ENCODE results near the gene MED12L.

The MED12L gene

DNA sequence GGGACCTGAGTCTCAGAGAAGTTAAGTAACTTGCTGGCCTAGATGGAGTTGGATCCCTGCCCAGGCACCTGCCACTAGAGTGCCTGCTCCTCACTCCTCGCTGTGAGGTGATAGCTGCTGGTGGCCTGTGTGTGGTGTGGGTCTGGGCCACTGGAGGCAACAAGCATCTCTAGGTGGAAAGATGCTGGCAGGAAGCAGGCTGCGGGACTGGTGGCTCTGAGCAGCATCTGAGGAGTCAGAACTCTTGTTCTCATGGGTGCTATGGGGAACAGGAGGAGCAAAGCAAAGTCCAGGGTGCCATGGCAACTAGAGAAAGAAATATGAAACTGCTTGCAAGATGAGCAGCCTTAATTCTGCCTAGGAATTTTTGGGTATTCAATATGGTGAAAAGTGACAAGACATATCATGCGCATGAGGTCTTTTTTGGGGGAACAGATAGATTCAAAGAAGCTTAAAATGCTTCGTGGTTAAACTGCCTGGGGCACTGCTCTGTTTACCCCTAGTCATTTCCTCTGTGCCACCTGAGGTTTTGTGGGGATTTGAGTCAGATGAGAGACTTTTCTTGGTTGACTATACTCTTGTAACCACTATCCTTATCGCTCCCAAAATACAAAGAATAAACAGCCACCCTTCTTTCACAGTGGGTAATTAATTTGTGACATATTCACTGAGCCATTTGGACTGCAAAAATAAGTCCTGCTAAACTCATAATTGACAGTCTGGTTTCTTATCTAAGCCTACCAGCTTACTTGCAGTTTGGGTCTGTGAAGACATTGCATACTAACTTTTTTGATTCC lies 50.3 kb downstream of the MED12L start:
- peak; percentile 41 for DNase-seq (ENCODE audit: low spot score)

DNA sequence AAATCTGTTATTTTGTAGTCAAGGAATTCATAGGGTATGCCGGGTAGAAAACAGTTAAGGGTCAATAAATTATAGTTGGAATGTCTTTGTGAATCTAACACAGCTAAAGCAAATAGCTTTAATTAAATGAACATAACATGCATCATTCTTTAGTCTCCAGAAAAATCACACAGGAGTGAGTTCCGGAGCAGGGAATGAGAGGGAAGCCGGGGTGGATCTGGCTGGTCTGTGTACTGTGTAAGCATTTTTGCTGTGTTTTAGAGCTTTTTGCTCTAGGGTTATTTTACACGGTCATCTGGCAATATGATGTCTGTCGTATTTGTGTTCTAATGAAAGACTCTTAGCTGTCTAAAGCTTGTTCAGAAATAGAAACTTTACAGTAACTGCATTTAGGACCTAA lies 57.5 kb downstream of the MED12L start:
- DNase-seq (ENCODE audit: low spot score): no peak

- DNase-seq (ENCODE audit: low spot score): no peak
Measured at GRCh38 chr3:151144016-151144415, 58.6 kb downstream of the MED12L start.

DNA sequence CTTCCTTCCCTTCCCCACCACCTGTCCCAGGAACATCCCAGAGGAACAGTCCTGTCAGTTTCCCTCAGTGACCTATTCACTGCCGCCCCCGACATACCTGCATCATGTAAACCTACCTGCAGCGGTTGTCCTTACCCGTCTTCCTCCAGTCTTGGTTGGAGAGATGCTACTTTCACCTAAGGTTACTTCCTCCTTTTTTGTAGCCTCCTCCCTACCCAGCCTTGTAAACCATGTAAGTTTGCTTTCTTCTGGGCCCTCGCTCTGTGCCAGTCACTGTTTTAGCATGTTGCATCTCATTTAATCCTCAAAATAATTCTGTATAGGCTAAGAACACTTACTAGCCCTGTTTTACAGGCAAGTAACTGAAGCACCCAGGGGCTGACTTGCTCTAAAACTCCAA lies 59.3 kb downstream of the MED12L start:
- DNase-seq (ENCODE audit: low spot score): no peak

DNA sequence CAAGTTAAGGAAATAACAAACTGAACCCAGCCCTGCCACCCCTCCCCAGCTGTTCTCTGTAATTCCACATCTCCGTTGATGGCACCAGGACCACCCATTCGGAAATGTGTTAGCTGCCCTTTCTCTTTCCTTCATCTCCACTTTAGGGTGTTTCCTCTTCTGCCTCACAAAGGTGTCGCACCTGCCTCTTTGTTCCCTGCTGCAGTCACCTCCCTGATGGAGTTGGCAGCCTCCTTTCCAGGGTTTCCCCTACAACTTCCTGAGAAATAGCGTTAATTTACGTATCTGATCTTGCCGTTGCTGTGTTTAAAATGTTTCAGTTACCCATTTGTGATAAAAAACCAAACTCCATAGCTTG lies 60.2 kb downstream of the MED12L start:
- DNase-seq (ENCODE audit: low spot score): no peak

DNA sequence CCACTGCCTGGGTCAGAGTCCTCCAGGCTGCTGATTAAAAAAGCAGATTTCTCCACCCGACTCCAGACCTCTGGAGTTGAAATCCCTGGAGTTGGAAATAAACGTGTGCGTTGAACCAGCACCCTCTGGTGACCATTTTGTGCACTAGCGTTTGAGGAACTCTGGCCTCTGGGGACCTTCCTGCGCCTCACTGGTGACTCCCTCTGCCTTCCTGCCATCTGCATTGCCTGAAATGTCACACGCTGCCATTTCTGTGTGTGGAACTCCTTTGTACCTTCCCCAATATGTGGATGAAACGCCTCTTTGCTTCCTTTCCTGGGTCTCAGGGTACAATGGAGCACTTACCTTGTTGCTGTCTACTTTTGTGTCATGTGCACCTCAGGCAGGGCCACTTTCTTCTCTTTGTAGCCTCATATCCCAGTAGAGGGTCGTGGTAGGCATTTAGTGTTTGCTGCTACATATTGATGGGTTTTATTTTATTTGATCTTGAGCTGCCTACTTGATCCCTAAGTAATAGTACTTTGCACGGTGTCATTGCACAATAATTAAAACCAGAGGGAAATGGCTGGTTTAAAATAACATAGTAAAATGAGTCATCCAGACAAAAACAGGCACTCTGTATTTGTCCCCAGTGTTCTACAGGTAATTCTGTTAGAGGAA lies 60.7 kb downstream of the MED12L start:
- DNase-seq (ENCODE audit: low spot score): peak; percentile 52

DNA sequence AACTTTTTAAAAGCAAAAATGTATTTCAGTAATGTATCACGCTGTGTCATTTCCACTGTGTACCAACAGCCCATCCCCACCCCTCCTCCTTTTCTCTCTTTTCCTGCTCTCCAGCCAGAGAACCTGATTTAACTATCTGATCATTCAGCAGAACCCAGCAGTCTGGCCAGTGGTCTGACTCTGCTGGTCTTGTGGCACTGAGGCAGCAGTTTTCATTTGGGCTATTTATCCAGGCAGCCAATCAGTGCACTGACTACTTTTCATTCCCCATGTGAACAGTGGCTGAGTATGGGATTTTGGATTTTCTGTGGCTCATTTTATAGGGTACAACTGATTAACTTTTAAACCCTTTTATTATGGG lies 61.2 kb downstream of the MED12L start:
- DNase-seq (ENCODE audit: low spot score): no peak

- DNase-seq (ENCODE audit: low spot score): no peak
Measured at GRCh38 chr3:151147299-151147698, 61.8 kb downstream of the MED12L start.

DNA sequence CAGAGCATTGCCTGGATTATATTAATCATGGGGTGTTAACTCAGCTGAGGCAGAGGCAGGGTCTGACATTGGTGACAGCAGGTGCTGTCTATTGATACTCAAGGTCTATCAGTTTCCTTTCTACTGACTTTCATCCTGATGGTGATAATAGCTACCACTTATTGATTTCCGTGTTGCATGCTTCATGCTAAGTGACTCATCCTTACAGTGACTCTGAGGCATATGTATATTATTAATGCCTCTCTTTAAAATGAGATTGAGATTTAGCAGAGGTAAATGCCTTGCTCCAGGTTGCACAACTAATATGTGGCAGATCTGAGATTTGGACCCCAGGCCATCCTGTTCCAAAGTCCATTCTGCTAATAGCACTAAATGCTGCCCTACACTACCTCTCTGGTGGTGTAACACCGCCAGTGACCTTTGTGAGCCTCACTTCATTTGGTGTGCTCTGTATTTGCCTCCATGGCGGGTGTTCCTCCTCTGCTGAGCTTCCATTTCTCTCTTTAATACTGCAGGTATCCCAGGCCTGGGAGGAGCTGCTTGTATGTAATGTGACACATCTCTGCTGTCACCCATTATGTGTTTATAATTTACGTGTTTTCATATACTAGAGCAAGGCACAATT lies 67.1 kb downstream of the MED12L start:
- DNase-seq (ENCODE audit: low spot score): no peak

GRCh38 chr3:151154566-151154965 lies 69.1 kb downstream of the MED12L start:
- DNase-seq (ENCODE audit: low spot score): no peak

DNA sequence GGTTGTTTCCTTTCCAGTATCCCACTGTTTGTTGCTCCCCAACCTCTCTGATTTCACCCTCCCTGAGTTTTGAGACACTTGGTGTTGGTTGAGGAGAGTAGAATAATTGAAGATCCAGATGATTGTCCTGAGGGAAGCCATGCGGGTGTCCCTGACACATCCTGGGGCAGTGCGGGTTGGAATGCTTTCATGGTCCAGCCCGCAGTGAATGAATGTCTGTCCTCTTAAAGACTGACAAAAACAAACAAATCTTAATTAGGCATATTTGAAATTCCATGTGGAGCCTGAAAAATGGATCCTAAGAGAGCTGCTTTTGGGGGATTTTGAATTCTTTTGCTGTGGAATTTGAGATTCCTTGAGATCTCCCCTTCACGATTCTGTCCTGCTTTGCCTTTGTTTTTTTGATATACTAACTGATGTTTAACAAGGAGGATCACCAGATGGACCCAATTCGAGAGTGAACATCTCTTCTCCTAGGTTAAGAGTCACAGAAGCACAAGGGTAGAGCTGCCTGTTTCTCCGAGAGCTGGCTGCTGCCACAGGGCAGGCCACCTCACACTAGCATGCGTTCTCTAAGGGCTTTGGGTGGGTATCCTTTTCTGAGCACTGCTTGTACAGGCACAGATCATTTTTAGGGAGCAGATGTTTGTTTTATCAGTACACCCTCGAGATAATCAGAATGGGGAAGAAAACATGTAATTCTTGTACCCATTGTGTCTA lies 70.1 kb downstream of the MED12L start:
- DNase-seq (ENCODE audit: low spot score): no peak

DNA sequence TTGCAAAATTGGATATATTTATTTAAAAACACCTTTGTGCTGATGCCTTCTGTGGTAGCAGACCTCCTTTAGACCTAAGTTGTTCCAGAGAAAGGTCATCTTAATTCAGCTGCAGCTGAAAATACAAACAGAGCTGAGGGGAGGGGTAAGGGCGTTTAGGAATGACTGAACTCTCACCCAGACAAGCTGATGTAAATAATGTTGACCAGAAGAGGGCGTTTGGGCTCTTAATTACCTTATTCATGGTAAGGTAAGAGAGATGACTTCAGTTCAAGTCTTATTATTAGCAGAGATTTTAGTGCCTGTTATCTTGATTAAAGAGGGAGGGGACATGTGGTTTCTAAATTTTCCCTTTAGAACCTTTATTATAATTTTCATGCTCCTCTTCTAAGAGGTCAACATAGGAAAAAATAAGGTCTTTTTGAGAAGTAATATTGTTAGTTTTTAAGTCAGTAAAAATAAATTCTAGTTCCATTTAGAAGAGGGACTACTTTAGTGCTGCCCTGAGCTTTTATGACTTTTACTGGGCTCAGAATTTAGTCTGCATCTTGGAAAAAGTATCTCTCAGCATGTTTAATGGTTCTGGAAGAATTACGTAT lies 71.3 kb downstream of the MED12L start:
- peak; percentile 74 for DNase-seq (ENCODE audit: low spot score)

DNA sequence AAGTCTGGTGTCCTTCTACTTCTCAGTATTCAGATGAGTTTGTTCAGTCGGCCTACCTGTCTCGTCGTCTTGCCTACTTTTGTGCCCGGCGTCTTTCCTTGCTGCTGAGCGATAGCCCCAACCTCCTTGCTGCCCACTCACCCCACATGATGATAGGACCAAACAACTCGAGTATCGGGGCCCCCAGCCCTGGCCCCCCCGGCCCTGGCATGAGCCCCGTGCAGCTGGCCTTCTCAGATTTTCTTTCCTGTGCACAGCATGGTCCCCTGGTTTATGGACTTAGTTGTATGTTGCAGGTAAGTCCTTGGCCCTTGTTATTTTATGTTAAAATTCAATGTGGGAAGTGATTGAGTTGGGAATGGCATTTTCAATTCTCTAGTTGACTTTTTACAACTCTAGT lies 74.3 kb downstream of the MED12L start:
- DNase-seq (ENCODE audit: low spot score): no peak

GRCh38 chr3:151165226-151165625 lies 79.8 kb downstream of the MED12L start:
- no peak for DNase-seq (ENCODE audit: low spot score)

DNA sequence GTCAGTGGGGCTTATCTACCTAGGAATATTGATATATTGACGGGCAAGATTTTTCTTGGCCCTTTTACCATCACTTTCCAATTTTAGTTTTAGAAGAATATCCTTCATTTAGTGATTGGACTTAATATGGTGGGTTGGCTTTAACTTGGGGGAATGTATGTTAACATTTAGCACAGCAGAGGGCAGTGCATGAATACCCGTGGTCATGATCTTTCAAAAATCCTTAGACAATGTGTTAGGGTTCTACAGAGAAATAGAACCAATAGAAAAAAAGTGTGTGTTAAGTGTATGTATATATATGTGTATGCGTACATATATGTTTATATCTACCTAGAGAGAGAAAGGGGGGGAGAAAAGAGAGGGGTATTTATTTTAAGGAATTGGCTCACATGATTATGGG lies 80.7 kb downstream of the MED12L start:
- DNase-seq (ENCODE audit: low spot score): no peak

- peak; percentile 83 for DNase-seq (ENCODE audit: low spot score)
Measured at GRCh38 chr3:151168269-151169094, 83.0 kb downstream of the MED12L start.

DNA sequence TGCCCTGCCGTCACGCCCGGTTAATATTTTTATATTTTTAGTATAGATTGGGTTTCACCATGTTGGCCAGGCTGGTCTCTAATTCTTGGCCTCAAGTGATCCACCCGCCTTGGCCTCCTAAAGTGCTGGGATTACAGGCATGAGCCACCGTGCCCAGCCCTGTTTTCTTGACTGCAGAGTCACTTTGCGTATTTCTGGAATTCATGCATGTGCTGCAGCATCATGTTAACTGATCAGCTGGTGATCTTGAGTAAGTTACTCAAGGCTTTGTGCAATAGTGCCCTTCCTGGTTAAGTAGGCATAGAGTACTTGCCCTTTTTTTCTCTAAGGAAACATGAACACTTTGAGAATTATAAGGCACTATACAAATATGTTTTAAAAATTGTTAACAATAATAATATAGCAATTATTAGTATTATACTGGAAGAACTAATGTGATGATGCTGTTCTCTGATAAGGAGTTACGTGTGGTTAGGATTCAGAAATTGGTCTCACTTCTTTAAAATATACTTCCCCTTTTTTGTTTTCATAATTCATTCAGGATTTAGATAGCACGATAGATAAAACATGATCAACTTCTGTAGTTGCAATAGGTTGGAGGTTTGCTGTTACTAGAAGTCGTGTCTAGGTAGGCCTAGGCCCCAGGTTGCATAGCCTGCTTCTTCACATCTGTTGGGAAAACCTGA lies 83.9 kb downstream of the MED12L start:
- no peak for DNase-seq (ENCODE audit: low spot score)

DNA sequence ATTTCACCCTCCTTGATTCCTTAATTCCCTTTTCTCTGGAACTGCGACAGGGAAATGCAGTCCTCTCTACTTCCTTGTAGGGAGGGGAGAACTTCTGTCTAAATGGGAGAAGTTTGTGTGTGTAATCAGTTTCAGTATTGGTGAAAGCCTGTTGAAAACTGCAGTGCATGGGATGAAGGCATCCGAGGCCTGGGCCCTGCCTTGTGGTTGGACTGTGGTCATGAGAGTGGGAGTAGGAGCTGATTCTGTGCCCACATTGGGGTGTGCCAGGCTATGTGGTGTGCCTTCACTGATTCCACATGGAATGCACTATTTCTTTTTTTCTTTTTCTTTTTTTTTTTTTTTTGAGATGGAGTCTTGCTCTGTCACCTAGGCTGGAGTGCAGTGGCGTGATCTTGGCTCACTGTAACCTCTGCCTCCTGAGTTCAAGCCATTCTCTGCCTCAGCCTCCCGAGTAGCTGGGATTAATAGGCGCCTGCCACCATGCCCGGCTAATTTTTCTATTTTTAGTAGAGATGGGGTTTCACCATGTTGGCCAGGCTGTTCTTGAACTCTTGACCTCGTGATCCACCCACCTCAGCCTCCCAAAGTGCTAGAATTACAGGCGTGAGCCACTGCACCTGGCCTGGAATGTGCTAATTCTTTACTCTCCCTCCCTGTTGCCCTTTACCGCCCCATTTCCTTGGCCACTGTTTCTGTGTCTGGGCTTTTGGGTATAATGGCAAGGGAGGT lies 84.7 kb downstream of the MED12L start:
- DNase-seq (ENCODE audit: low spot score): peak; percentile 14

- DNase-seq (ENCODE audit: low spot score): peak; percentile 50
Measured at GRCh38 chr3:151171145-151171757, 85.8 kb downstream of the MED12L start.

- DNase-seq (ENCODE audit: low spot score): no peak
Measured at GRCh38 chr3:151174351-151174750, 88.9 kb downstream of the MED12L start.
